ENCODE measurements around the gene SLC25A21.

DNA sequence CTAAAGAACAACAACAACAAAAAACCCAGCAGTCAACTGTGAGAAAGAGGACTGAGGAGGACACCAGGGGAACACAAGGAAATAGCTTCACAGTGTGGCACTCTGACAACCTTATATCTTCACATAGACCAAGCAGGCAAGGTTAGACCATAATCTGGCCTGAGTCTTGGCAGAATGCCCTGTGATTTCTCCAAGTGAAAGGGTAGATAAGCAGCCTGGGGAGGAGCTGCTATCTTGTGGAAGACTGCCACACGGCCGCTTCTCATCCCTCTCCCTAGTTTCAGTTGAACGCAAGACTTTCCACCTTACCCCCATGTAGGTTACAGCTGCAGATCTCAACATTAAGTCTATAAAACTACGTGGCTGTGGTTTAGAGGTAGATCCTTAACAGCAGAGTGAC lies 3.7 kb downstream of the SLC25A21 start:
- TF ChIP-seq POLR2A (IDR thresholded peaks at IDR 0.05; ENCODE audit: low read depth, low read length) (no peak), TAF1 (IDR thresholded peaks at IDR 0.05; ENCODE audit: borderline replicate concordance, low read depth, low read length) (no peak), POLR2AphosphoS5 (IDR thresholded peaks at IDR 0.05; ENCODE audit: low read depth, low read length) (no peak)
